ENCODE measurements around the gene HIKESHI. TPM values are rescaled to one million over a fixed set of nuclear protein-coding genes. Genes with fewer than 3 reads are reported as not detected.
A peak's percentile ranks its signal among the peaks of the same experiment; 100 is the strongest.
"Not testable (repeated sequence)": the region's sequence is repeated elsewhere in the genome, so short reads cannot be mapped to it uniquely, and the experiment has no call there.

The HIKESHI gene
- polyA plus RNA-seq, 3 donors = 43.3 to 55.7 (median 45.5) TPM

DNA sequence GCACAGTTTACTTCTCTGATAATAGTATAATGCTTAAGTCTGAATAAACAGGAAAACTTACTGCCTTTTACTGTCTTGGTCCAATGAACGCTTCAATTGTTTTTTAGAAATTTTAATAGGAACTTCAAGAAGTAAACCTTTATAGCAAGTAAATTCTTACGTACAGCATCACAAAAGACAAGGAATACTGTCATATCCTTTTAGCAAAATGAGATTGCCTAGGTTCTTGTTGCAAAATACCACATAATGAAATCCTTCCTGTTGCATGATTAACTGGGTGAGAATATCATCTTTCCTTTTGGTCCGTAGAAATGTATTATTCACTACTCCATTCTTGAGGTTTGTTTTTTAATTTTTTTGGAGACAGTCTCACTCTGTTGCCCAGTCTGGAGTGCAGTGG is 22.3 kb upstream of the HIKESHI start:
- DNase-seq (ENCODE audit: extremely low read depth in 1 of 11, low read depth in 9 of 11, low spot score in 4 of 11) = no peak

DNA sequence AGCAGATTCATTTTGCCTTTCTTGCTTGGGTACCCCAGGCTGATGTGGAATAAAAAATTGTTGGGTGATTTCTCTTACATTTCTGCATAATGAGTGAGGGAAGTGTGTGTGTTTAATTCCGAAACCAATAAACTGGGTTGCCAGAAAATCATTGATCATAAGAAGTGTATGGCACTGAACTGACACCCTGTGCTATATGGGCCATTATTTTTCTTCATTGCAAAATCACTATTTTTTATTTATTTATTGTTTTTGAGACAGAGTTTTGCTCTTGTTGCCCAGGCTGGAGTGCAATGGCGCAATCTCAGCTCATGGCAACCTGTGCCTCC is 14.6 kb upstream of the HIKESHI start:
- DNase-seq (ENCODE audit: extremely low read depth in 1 of 11, low read depth in 9 of 11, low spot score in 4 of 11) = no peak

- no peak for DNase-seq (ENCODE audit: extremely low read depth in 1 of 11, low read depth in 9 of 11, low spot score in 4 of 11)
These were observed 13.1 kb upstream of the HIKESHI start for GRCh38 chr11:86288776-86289507.

- not testable (repeated sequence) for DNase-seq (ENCODE audit: extremely low read depth in 1 of 11, low read depth in 9 of 11, low spot score in 4 of 11)
These were observed 12.3 kb upstream of the HIKESHI start for GRCh38 chr11:86289508-86290280.

DNA sequence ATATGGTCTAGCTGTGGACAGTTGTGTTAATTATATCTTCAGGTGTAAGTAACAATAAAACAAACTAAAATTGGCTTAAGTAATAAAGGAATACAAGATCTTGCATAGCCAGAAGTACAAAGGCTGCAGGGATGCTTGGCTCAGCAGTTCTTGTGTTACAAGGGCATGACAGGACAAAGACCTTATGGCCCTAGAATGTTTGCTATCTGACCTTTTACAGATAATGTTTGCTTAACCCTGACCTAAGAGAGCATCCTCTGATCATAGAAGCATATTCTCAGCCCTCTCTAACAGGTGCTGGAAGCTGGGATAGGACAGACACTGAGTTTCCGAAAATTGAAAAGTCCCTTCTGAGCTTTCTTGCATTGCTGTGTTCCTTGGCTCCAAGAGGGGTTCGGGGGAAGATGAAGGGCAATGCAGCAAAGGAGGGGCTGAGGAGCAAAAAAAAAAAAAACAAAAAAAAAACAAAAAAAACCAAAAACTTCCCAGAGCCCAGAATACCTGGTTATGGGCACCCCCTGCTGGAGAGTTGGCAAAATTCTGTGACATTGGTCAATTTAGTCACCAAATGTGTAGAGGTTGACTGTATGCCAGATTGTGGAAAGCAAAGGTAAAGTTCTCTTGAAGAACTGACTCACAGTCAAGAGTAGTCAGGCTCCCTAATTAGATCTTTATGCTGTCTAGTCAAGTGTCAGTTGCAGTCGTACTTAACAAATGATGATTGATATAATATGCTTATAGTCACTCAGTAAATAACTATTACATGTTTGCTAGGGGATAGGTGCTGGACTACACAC is 10.4 kb upstream of the HIKESHI start:
- DNase-seq (ENCODE audit: extremely low read depth in 1 of 11, low read depth in 9 of 11, low spot score in 4 of 11) = peak in 7 of 11 donors; percentile 13 to 52 (median 29)

DNA sequence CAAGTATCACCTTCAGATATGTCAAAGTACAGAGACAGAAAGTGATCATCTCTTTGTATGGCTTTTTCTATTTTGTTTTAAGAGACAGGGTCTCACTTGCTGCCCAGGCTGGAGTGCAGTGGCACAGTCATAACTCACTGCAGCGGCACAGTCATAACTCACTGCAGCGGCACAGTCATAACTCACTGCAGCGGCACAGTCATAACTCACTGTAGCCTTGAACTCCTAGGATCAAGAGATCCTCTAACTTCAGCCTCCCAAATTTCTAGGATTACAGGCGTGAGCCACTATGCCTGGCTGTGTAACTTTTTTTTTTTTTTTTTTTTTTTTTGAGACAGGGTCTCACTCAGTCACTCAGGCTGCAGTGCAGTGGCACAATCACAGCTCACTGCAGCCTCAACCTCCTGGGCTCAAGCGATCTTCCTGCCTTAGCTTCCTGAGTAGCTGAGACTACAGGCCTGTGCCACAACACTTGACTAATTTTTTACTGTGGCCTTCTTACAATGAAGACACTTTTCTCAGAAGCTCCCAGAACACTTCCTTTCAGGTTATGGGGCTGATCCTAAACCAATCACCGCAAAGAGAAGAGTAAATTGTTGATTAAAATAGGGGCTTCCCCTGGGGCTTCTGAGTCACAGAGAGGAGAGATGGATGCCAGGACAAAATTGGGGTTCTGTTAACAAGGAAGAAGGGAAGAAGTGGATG is 9.0 kb upstream of the HIKESHI start:
- no peak for DNase-seq (ENCODE audit: extremely low read depth in 1 of 11, low read depth in 9 of 11, low spot score in 4 of 11)

GRCh38 chr11:86294026-86294425 is 8.0 kb upstream of the HIKESHI start:
- no peak for DNase-seq (ENCODE audit: extremely low read depth in 1 of 11, low read depth in 9 of 11, low spot score in 4 of 11)

DNA sequence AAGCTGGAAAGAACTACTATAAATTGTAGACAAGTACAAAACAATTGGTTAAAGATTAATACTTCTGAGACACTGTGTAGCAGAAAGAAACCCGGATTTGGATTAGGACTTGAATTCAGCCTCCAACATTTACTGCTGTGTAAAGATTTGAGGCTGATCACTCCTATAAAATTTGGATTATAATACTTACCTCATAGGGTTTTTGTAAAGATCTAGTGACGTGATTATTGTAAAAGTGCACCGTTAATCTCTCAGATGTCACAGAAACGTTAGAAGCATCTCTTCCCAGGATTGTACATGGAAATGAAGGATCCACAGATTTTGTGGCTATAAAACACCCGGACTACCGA is 323 bp upstream of the HIKESHI start:
- no peak for DNase-seq (ENCODE audit: extremely low read depth in 1 of 11, low read depth in 9 of 11, low spot score in 4 of 11)

- DNase-seq (ENCODE audit: extremely low read depth in 1 of 11, low read depth in 9 of 11, low spot score in 4 of 11) = no peak
These were observed 1.2 kb downstream of the HIKESHI start for GRCh38 chr11:86303257-86303656.

DNA sequence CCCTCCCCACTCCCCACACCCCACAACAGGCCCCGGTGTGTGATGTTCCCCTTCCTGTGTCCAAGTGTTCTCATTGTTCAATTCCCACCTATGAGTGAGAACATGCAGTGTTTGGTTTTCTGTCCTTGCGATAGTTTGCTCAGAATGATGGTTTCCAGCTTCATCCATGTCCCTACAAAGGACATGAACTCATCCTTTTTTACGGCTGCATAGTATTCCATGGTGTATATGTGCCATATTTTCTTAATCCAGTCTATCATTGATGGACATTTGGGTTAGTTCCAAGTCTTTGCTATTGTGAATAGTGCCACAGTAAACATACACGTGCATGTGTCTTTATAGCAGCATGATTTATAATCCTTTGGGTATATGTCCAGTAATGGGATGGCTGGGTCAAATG is 6.7 kb downstream of the HIKESHI start:
- not testable (repeated sequence) for DNase-seq (ENCODE audit: extremely low read depth in 1 of 11, low read depth in 9 of 11, low spot score in 4 of 11)

- DNase-seq (ENCODE audit: extremely low read depth in 1 of 11, low read depth in 9 of 11, low spot score in 4 of 11) = no peak
These were observed 11.8 kb downstream of the HIKESHI start for GRCh38 chr11:86313793-86314192.

DNA sequence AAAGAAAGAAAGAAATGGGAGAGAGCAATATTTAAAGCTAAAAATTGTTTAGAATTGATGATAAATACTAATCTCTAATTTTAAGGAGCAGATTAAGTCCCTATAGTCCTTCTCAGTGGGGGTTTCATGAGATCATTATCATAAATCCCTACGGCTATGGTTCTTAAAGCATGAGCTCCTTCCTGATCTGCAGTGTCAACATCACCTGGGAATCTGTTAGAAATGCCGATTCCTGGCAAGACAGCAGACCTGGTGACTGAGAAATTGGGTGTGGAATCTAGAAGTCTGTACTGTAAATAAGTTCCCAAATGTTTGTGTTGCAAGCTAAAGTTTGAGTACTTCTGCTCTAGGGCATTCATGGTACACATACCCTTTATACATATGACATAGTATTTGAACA is 12.6 kb downstream of the HIKESHI start:
- DNase-seq (ENCODE audit: extremely low read depth in 1 of 11, low read depth in 9 of 11, low spot score in 4 of 11) = no peak

DNA sequence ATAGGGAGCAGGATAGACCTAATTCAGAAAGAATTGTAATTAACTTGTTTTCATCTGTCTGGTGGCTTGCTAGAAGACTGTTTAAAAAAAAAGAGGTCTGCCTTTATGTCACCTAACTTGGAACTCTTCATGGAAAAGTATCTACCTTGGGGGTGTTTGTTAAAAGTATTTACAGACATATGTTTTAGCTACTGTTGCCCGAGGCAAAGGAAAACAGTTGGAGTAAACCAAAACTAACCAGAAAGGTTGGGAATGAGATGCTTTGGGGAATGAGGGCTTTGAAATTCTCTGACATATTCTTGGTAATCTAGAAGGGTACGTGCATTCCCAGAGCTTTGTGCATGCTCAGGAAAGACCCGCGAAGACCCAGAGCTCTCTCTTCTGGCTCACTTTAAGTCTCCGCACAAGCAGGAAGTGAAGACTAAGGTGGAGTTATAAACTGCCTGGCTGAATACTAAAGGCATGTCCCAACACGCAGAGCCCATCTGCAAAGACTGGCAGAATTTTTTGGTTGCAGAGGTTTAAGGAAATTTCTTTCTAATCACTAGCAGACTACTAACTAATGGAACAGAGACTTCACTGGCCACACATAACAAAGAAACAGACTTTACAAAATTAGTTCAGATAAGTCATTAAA is 33.2 kb downstream of the HIKESHI start:
- no peak for DNase-seq (ENCODE audit: extremely low read depth in 1 of 11, low read depth in 9 of 11, low spot score in 4 of 11)

DNA sequence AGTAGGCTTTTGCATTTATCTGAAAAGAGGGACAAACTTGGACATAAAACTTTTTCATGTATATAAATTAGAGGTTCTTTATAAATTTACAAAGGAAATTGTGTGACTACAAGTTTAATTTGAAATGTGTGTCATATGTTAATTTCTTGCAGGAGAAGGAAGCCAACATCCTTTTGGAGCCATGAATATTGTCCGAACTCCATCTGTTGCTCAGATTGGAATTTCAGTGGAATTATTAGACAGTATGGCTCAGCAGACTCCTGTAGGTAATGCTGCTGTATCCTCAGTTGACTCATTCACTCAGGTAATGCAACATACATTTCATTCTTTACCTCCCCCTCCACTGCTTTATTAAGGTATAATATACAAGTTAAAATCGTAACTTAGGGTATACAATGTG is 35.2 kb downstream of the HIKESHI start:
- DNase-seq (ENCODE audit: extremely low read depth in 1 of 11, low read depth in 9 of 11, low spot score in 4 of 11) = no peak

- no peak for DNase-seq (ENCODE audit: extremely low read depth in 1 of 11, low read depth in 9 of 11, low spot score in 4 of 11)
These were observed 39.3 kb downstream of the HIKESHI start for GRCh38 chr11:86341382-86341781.

DNA sequence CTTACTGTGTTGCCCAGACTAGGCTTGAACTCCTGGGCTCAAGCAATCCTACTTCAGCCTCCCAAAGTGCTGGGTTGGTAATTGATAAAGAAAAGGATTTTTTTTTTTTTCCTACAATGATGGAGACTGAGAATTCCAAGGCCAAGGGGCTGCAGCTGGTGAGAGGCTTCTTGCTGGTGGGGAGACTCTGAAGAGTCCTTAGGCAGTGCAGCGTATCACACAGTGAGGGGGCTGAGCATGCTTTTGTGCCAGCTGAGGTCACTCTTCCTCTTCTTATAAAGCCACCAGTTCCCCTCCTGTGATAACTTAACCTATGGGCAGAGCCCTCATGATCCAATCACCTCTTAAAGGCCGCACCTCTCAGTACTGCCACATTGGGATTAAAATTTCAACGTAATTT is 44.5 kb downstream of the HIKESHI start:
- DNase-seq (ENCODE audit: extremely low read depth in 1 of 11, low read depth in 9 of 11, low spot score in 4 of 11) = no peak

DNA sequence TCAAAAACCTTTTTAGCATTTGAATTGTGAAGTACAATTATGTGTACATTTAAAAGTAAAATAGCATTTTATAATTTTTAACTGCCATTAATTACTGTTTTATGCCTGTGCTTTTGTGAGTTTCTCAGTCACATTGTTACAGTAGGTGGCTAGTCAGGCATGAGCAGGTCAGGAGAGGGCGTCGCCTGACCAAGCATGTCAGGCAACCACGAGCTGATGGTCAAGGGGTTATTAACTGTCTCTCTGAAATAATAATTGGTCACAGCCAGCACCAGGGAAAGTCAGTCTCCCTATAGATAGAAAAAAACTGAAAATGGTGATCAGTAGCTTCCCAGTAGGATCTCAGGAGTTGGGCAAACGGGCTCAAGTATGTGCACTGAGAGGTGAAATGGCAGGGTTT is 53.2 kb downstream of the HIKESHI start:
- DNase-seq (ENCODE audit: extremely low read depth in 1 of 11, low read depth in 9 of 11, low spot score in 4 of 11) = no peak

- DNase-seq (ENCODE audit: extremely low read depth in 1 of 11, low read depth in 9 of 11, low spot score in 4 of 11) = not testable (repeated sequence)
These were observed 55.4 kb downstream of the HIKESHI start for GRCh38 chr11:86357412-86357811.

DNA sequence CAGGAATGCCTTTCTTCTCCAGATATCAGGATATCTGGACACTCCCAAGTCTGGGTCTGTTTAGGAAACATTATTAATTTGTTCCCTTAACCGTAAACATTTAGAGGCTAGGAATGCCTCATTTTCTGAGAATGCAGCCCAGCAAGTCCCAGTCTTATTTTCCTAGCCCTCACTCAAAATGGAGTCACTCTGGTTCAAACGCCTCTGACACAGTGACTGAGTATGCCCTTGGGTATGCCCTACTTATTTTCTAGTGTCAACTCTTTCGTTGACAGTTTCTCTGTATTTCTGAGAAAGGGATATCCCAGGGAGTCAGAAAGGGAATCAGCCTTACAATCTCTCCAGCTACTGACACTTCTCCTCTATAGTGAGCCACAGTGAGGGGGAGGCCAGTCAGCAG is 56.7 kb downstream of the HIKESHI start:
- no peak for DNase-seq (ENCODE audit: extremely low read depth in 1 of 11, low read depth in 9 of 11, low spot score in 4 of 11)
